Measurements from ENCODE around the gene CBLIF. TPM values are rescaled to one million over a fixed set of nuclear protein-coding genes. Genes with fewer than 3 reads are reported as not detected.

Gene CBLIF
- total and polyA plus RNA-seq, 2 of the 13 experiments (the other 11 are each of a cell fraction or from before 2014, with no cell fraction given) = not detected

GRCh38 chr11:59787816-59788215 lies 57.5 kb downstream of the CBLIF start (continued):
- TF ChIP-seq TFAP4 (IDR thresholded peaks at IDR 0.05; ENCODE audit: borderline replicate concordance, low read depth) (no peak), GFI1 (CRISPR knock-in tag; IDR thresholded peaks at IDR 0.05; ENCODE audit: borderline replicate concordance) (no peak), ZNF644 (CRISPR knock-in tag; IDR thresholded peaks at IDR 0.05; ENCODE audit: low read depth) (no peak), ZSCAN25 (CRISPR knock-in tag; IDR thresholded peaks at IDR 0.05) (no peak)

GRCh38 chr11:59787255-59787588 lies 58.1 kb downstream of the CBLIF start:
- no peaks in the 10 kb centered on the region for H4K20me1 ChIP-seq (ENCODE audit: insufficient read depth, low read length)
- no peak overlapping the region for H3K27ac ChIP-seq (ENCODE audit: extremely low read length, insufficient read depth, low read length)
- H3K79me2 ChIP-seq (ENCODE audit: insufficient read depth, low read length) = no peaks in the 10 kb centered on the region
- H3K4me3 ChIP-seq (replicated peaks in 1 of 3; ENCODE audit: insufficient read depth in 1 of 3, low read depth in 2 of 3, low read length in 3 of 3) = no peak overlapping the region
- intact Hi-C loops (cut with micrococcal nuclease; ENCODE audit: unreplicated experiment) (loop anchor here (1.0 to 5.0 kb wide), 2 partner anchors 11 to 35 kb away; no protein-coding TSS in a partner anchor), in situ Hi-C loops (cut with HindIII; ENCODE audit: extremely low pct_ligation_motif_present, low pct_unique_long_range_greater_than_20kb) (no loop called here)
- no peaks in the 10 kb centered on the region for H3K27me3 ChIP-seq (ENCODE audit: control insufficient read depth in 1 of 2, insufficient read depth in 2 of 2, low read length in 2 of 2)
- no peak for TF ChIP-seq KDM5A (IDR thresholded peaks at IDR 0.05; ENCODE audit: borderline replicate concordance, low read length)
- TF ChIP-seq JUNB (CRISPR knock-in tag; IDR thresholded peaks at IDR 0.05; ENCODE audit: borderline replicate concordance) = 0 out of 2 replicates have a peak, but pooled peaks have one; percentile 2
- TF ChIP-seq MTERF4 (CRISPR knock-in tag; IDR thresholded peaks at IDR 0.05) = 0 out of 2 replicates have a peak, but pooled peaks have one; percentile 12
- peak; percentile 34; the same call in 1 of the 2 replicates for TF ChIP-seq SP5 (CRISPR knock-in tag; IDR thresholded peaks at IDR 0.05; ENCODE audit: borderline replicate concordance, low read depth)
- TF ChIP-seq, protein P1, sequence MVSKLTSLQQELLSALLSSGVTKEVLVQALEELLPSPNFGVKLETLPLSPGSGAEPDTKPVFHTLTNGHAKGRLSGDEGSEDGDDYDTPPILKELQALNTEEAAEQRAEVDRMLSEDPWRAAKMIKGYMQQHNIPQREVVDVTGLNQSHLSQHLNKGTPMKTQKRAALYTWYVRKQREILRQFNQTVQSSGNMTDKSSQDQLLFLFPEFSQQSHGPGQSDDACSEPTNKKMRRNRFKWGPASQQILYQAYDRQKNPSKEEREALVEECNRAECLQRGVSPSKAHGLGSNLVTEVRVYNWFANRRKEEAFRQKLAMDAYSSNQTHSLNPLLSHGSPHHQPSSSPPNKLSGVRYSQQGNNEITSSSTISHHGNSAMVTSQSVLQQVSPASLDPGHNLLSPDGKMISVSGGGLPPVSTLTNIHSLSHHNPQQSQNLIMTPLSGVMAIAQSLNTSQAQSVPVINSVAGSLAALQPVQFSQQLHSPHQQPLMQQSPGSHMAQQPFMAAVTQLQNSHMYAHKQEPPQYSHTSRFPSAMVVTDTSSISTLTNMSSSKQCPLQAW (CRISPR knock-in tag; IDR thresholded peaks at IDR 0.05) = peak; percentile 18; the same call in 1 of the 2 replicates
- peak; percentile 25; the same call in 1 of the 2 replicates for TF ChIP-seq ZGPAT (CRISPR knock-in tag; IDR thresholded peaks at IDR 0.05)
- 0 out of 4 replicates have a peak, but pooled peaks of 1 of the 2 experiments have one; percentile 23 for TF ChIP-seq HMGXB4 (CRISPR knock-in tag; IDR thresholded peaks at IDR 0.05; ENCODE audit: borderline replicate concordance in 1 of 2, low read depth in 1 of 2)
- TF ChIP-seq MEF2D (CRISPR knock-in tag; IDR thresholded peaks at IDR 0.05) = no peak
- TF ChIP-seq ZFP36L1 (CRISPR knock-in tag; IDR thresholded peaks at IDR 0.05) = peak; percentile 59; the same call in 1 of the 2 replicates
- TF ChIP-seq, protein P2, sequence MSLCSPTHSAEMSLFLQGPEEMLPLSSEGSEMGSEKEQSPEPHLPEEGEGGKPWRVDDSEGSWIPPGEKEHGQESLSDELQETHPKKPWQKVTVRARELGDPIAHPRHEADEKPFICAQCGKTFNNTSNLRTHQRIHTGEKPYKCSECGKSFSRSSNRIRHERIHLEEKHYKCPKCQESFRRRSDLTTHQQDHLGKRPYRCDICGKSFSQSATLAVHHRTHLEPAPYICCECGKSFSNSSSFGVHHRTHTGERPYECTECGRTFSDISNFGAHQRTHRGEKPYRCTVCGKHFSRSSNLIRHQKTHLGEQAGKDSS (CRISPR knock-in tag; IDR thresholded peaks at IDR 0.05; ENCODE audit: borderline replicate concordance, low read depth) = 0 out of 2 replicates have a peak, but pooled peaks have one; percentile 4
- peaks cover 15% of the 10 kb centered on the region for H3K4me1 ChIP-seq (ENCODE audit: insufficient read depth, low read length)
- 87% methylated on average over 4 of the region's 4 CpGs for WGBS (ENCODE audit: low lambda C conversion rate)
- CTCF ChIA-PET (ENCODE audit: low intra/inter-chr PET ratio, low total read pairs) = no interaction called here
- no peaks in the 10 kb centered on the region for H3K9me3 ChIP-seq (ENCODE audit: low read length)
- no peak overlapping the region for H2AFZ ChIP-seq (ENCODE audit: low read length)
- peak overlapping the region; percentile 28 for H3K4me2 ChIP-seq (ENCODE audit: low read depth, low read length)
- no TSS peak for BruUV-seq (replicated peaks)
- FAIRE-seq = no peak
- peaks cover 8 to 12% of the 10 kb centered on the region in 2 experiments; a peak in 4 of 5 replicates for H3K36me3 ChIP-seq (replicated peaks in 1 of 2; ENCODE audit: control insufficient read depth in 1 of 2, insufficient read depth in 2 of 2, low read length in 2 of 2)
- POLR2A ChIA-PET = interaction anchor here (0.8 to 2.1 kb wide), 7 partner anchors 9 to 33 kb away, joined by 3 to 9 read pairs (median 3); partner anchors contain the start of gene MRPL16
- DNase-seq (ENCODE audit: low spot score) = no peak
- no peak overlapping the region for H3K9ac ChIP-seq (ENCODE audit: insufficient read depth, low read depth, low read length)
- peak; percentile 83; the same call in 2 of the 3 replicates for ATAC-seq
